HepG2 (cell line): Measurements from ENCODE around the gene MYO1C. TPM values are rescaled to one million over a fixed set of nuclear protein-coding genes. Genes with fewer than 3 reads are reported as not detected.

Source experiments
- ETS1 ChIP-seq: sonication (generic); formaldehyde crosslinking; IDR thresholded peaks from 2 replicates; pipeline ENCODE4 v1.4.0; 2020; ENCODE audit warnings: missing genetic modification reagents
- KDM1A ChIP-seq: IDR thresholded peaks from 2 replicates; pipeline ENCODE4 v1.6.1; 2016; ENCODE audit warnings: missing compliant biosample characterization
- NFE2 ChIP-seq: sonication (generic); formaldehyde crosslinking; IDR thresholded peaks from 2 replicates; pipeline ENCODE4 v1.4.0; 2020; ENCODE audit warnings: missing genetic modification reagents
- NFYC ChIP-seq: IDR thresholded peaks from 2 replicates; pipeline ENCODE4 v1.6.1; 2016; ENCODE audit warnings: missing genetic modification reagents, missing compliant biosample characterization
- NR1H2 ChIP-seq: sonication (generic); formaldehyde crosslinking; IDR thresholded peaks from 2 replicates; pipeline ENCODE4 v1.8.1; 2022; ENCODE audit warnings: low read depth, missing genetic modification reagents, borderline replicate concordance
- NR2F1 ChIP-seq, 2 experiments: fragments of 450-650 bp in 1 of 2; formaldehyde crosslinking in 1 of 2; IDR thresholded peaks; 2 replicates each; pipeline versions ENCODE4 v1.5.0 to v1.6.1; 2016 to 2020; ENCODE audit warnings: mild to moderate bottlenecking in 1 of 2, missing compliant biosample characterization in 1 of 2, missing genetic modification reagents in 1 of 2, moderate library complexity in 1 of 2
- PITX1 ChIP-seq: sonication (generic); formaldehyde crosslinking; IDR thresholded peaks from 2 replicates; pipeline ENCODE4 v1.5.1; 2020; ENCODE audit warnings: mild to moderate bottlenecking, missing genetic modification reagents
- POGK ChIP-seq: sonication (generic); formaldehyde crosslinking; conservative IDR thresholded peaks from 2 replicates; pipeline ENCODE4 v1.8.0; 2022; ENCODE audit warnings: mild to moderate bottlenecking, moderate library complexity, missing genetic modification reagents
- SPEN ChIP-seq: sonication (generic); formaldehyde crosslinking; IDR thresholded peaks from 2 replicates; pipeline ENCODE4 v1.5.1; 2020; ENCODE audit warnings: low read depth, mild to moderate bottlenecking, missing genetic modification reagents
- TRIM24 ChIP-seq: sonication (generic); formaldehyde crosslinking; IDR thresholded peaks from 2 replicates; pipeline ENCODE4 v1.8.0; 2022; ENCODE audit warnings: mild to moderate bottlenecking, missing genetic modification reagents
- YEATS2 ChIP-seq: sonication (generic); formaldehyde crosslinking; IDR thresholded peaks from 2 replicates; pipeline ENCODE4 v1.4.0; 2020; ENCODE audit warnings: missing genetic modification reagents, borderline replicate concordance
- ZBTB43 ChIP-seq: sonication (generic); formaldehyde crosslinking; conservative IDR thresholded peaks from 2 replicates; pipeline ENCODE4 v1.4.0; 2020; ENCODE audit warnings: missing genetic modification reagents
- ZFP90 ChIP-seq: sonication (generic); formaldehyde crosslinking; IDR thresholded peaks from 2 replicates; pipeline ENCODE4 v1.8.0; 2022; ENCODE audit warnings: missing genetic modification reagents, mild to moderate bottlenecking, inconsistent platforms, borderline replicate concordance
- ZNF18 ChIP-seq: sonication (generic); formaldehyde crosslinking; IDR thresholded peaks from 2 replicates; pipeline ENCODE4 v1.8.0; 2022; ENCODE audit warnings: mild to moderate bottlenecking, missing genetic modification reagents; ENCODE audit not compliant: insufficient replicate concordance
- ZNF331 ChIP-seq: sonication (generic); formaldehyde crosslinking; IDR thresholded peaks from 2 replicates; pipeline ENCODE4 v1.4.0; 2020; ENCODE audit warnings: missing genetic modification reagents
- ZNF598 ChIP-seq: sonication (generic); formaldehyde crosslinking; IDR thresholded peaks from 2 replicates; pipeline ENCODE4 v1.5.1; 2020; ENCODE audit warnings: mild to moderate bottlenecking, missing genetic modification reagents, borderline replicate concordance
- ZNF768 ChIP-seq: sonication (generic); formaldehyde crosslinking; IDR thresholded peaks from 2 replicates; pipeline ENCODE4 v1.4.0; 2020; ENCODE audit warnings: missing genetic modification reagents
- ZNF850 ChIP-seq: sonication (generic); formaldehyde crosslinking; conservative IDR thresholded peaks from 2 replicates; pipeline ENCODE4 v1.9.0; 2021; ENCODE audit warnings: mild to moderate bottlenecking, missing genetic modification reagents
- ZXDC ChIP-seq: sonication (generic); formaldehyde crosslinking; IDR thresholded peaks from 2 replicates; pipeline ENCODE4 v1.5.0; 2020; ENCODE audit warnings: mild to moderate bottlenecking, missing genetic modification reagents
- polyA plus RNA-seq, 8 experiments: library from polyadenylated mRNA; depleted of rRNA in 3 of 8; stranded (reverse) in 7 of 8; unstranded in 1 of 8; fragments of >200 nt; fragmentation: Illumina TruSeq in 4 of 8; extraction: Trizol in 4 of 8; gene quantifications; 2 replicates each; pipeline versions ENCODE4 v1.2.1 to v1.2.3, GENCODE V29; 2011 to 2016; ENCODE audit warnings: low read depth in 4 of 8, missing spikeins in 1 of 8, mixed read lengths in 1 of 8; ENCODE audit not compliant: insufficient read depth in 1 of 8
- total RNA-seq, 5 experiments: library from RNA; depleted of rRNA; stranded (reverse); fragments of >200 nt; fragmentation: Illumina TruSeq; extraction: Trizol; gene quantifications; 2 replicates each; pipeline ENCODE4 v1.2.3, GENCODE V29; 2016; ENCODE audit warnings: low read depth in 1 of 5
- TF ChIP-seq, protein P1 (sequence below): sonication (generic); formaldehyde crosslinking; IDR thresholded peaks from 2 replicates; pipeline ENCODE4 v1.4.0; 2020; ENCODE audit warnings: mild to moderate bottlenecking, missing genetic modification reagents

Gene MYO1C
- total and polyA plus RNA-seq, 2 of the 13 experiments (the other 11 are each of a cell fraction or from before 2014, with no cell fraction given) = 22.7 to 40.8 TPM

DNA sequence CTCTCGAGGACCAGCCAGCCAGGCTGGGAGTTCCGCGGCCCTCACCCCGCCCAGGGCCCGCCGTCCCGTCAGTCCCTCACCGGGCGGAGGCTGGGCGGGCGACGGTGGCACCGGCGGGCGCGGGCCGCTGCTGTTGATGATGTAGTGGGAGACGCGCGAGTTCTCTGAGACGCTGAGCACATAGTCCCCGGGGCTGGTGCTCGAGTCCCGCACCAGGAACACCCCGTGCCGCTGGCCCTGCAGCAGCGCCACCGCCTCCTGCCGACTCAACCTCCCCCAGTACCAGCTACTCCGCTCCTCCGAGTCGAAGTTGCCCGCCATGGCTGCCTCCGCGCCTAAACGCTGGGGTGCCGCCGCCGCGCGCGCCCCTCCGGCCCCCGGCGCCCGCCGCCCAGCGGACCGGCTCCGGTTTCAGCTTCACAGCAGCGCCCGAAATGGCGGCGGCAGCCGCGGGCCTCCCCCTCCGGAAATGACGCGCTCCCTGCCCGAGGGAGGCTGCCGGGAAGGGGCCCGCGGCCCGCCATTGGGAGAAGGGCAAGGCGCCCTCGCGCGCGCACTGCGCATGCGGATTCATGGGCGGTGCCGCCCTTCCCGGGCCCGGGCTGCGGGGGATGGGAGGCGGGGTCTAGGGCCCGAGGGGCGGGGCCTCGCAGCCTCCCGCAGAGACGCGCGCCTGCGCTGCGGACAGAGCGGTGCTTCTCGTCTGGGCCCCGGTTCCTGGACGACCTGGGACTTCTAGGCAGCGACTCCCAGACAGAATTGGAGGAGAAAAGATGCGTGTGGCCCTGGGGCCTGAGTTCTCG is 36.5 kb downstream of the MYO1C start, which contains the start of gene CRK (continued):
- peak; percentile 28 for TF ChIP-seq ZNF18
- TF ChIP-seq ZNF331 (CRISPR knock-in tag) = peak; percentile 61; the same call in 1 of the 2 replicates
- TF ChIP-seq, protein P1, sequence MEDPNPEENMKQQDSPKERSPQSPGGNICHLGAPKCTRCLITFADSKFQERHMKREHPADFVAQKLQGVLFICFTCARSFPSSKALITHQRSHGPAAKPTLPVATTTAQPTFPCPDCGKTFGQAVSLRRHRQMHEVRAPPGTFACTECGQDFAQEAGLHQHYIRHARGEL (CRISPR knock-in tag) = no peak
- TF ChIP-seq ZFP90 (CRISPR knock-in tag) = no peak
- peak; percentile 30; the same call in 1 of the 2 replicates for TF ChIP-seq YEATS2 (CRISPR knock-in tag)
- TF ChIP-seq NR1H2 = no peak
- TF ChIP-seq TRIM24 = no peak
- 0 out of 2 replicates have a peak, but pooled peaks have one; percentile 6 for TF ChIP-seq ZNF850 (CRISPR knock-in tag)
- TF ChIP-seq SPEN (CRISPR knock-in tag) = no peak; the same call in 1 of the 2 replicates
- TF ChIP-seq KDM1A = no peak
- TF ChIP-seq NFYC (CRISPR knock-in tag) = peak; percentile 42; the same call in 1 of the 2 replicates
- no peak for TF ChIP-seq PITX1 (CRISPR knock-in tag)
- no peak for TF ChIP-seq ZBTB43
- no peak for TF ChIP-seq NR2F1 (CRISPR knock-in tag; IDR thresholded peaks at IDR 0.05)
- no peak for TF ChIP-seq NFE2 (CRISPR knock-in tag)
- TF ChIP-seq ZNF768 (CRISPR knock-in tag) = no peak; the same call in 1 of the 2 replicates
- no peak for TF ChIP-seq ZXDC
- TF ChIP-seq ZNF598 (CRISPR knock-in tag) = no peak
- peak; percentile 53 for TF ChIP-seq POGK (CRISPR knock-in tag)
- TF ChIP-seq ETS1 (CRISPR knock-in tag) = no peak
